Measurements from ENCODE around the gene HELQ. TPM values are rescaled to one million over a fixed set of nuclear protein-coding genes. Genes with fewer than 3 reads are reported as not detected.

The HELQ gene
- polyA plus RNA-seq, 1 donor from 2014 or later, result 18.0 TPM

DNA sequence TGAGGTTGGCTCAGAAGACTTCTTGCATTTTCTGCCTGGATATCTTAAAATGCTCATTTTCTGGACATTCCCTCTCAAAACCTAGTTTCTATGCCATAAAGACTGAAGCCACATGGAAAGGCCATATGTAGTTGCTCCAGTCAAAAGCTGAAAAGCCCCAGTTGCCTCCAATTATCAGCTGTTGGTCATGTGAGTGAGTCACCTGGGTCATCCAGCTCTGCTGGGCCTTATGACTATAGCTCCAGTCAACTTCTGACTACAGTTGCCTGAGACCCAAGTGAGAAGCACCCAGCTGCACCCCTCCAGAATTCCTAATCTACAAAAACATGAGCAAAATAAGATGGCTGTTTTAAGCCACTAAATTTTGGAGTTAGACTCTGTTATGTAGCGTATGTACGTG lies 41.9 kb downstream of the HELQ start:
- Histone ChIP-seq H3K9me2 (ENCODE audit: insufficient read depth, low read length) (no peaks in the 10 kb centered on the region), H3K79me2 (replicated peaks; ENCODE audit: insufficient read depth, low read length) (no peaks in the 10 kb centered on the region), H3K4me2 (ENCODE audit: low read length) (no peak overlapping the region), H3K27me3 (ENCODE audit: insufficient read depth, low read depth, low read length) (no peaks in the 10 kb centered on the region), H3F3A (ENCODE audit: insufficient read depth, low read length, poor library complexity, severe bottlenecking) (no peaks in the 10 kb centered on the region), H3K9me3 (ENCODE audit: low read length) (no peaks in the 10 kb centered on the region), H3K9ac (ENCODE audit: low read length) (no peak overlapping the region), H4K20me1 (ENCODE audit: insufficient read depth) (no peaks in the 10 kb centered on the region), H3K27ac (ENCODE audit: low read length) (no peak overlapping the region), H3K4me3 (ENCODE audit: low read length) (no peak overlapping the region), H3K36me3 (ENCODE audit: insufficient read depth, low read length) (peaks cover 4% of the 10 kb centered on the region), H2AFZ (ENCODE audit: low read depth, low read length) (no peak overlapping the region)
- TF ChIP-seq, protein P1, sequence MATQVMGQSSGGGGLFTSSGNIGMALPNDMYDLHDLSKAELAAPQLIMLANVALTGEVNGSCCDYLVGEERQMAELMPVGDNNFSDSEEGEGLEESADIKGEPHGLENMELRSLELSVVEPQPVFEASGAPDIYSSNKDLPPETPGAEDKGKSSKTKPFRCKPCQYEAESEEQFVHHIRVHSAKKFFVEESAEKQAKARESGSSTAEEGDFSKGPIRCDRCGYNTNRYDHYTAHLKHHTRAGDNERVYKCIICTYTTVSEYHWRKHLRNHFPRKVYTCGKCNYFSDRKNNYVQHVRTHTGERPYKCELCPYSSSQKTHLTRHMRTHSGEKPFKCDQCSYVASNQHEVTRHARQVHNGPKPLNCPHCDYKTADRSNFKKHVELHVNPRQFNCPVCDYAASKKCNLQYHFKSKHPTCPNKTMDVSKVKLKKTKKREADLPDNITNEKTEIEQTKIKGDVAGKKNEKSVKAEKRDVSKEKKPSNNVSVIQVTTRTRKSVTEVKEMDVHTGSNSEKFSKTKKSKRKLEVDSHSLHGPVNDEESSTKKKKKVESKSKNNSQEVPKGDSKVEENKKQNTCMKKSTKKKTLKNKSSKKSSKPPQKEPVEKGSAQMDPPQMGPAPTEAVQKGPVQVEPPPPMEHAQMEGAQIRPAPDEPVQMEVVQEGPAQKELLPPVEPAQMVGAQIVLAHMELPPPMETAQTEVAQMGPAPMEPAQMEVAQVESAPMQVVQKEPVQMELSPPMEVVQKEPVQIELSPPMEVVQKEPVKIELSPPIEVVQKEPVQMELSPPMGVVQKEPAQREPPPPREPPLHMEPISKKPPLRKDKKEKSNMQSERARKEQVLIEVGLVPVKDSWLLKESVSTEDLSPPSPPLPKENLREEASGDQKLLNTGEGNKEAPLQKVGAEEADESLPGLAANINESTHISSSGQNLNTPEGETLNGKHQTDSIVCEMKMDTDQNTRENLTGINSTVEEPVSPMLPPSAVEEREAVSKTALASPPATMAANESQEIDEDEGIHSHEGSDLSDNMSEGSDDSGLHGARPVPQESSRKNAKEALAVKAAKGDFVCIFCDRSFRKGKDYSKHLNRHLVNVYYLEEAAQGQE (IDR thresholded peaks at IDR 0.05; ENCODE audit: borderline replicate concordance), result no peak
- TF ChIP-seq SMC3 (conservative IDR thresholded peaks at IDR 0.05; ENCODE audit: poor library complexity) (no peak), RAD21 (conservative IDR thresholded peaks at IDR 0.05) (no peak), EZH2 (IDR thresholded peaks at IDR 0.05; ENCODE audit: borderline replicate concordance, insufficient read depth, low read length, poor library complexity, severe bottlenecking) (no peak), MXI1 (conservative IDR thresholded peaks at IDR 0.05; ENCODE audit: poor library complexity, severe bottlenecking) (no peak)
- TF ChIP-seq, protein P2, sequence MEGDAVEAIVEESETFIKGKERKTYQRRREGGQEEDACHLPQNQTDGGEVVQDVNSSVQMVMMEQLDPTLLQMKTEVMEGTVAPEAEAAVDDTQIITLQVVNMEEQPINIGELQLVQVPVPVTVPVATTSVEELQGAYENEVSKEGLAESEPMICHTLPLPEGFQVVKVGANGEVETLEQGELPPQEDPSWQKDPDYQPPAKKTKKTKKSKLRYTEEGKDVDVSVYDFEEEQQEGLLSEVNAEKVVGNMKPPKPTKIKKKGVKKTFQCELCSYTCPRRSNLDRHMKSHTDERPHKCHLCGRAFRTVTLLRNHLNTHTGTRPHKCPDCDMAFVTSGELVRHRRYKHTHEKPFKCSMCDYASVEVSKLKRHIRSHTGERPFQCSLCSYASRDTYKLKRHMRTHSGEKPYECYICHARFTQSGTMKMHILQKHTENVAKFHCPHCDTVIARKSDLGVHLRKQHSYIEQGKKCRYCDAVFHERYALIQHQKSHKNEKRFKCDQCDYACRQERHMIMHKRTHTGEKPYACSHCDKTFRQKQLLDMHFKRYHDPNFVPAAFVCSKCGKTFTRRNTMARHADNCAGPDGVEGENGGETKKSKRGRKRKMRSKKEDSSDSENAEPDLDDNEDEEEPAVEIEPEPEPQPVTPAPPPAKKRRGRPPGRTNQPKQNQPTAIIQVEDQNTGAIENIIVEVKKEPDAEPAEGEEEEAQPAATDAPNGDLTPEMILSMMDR (IDR thresholded peaks at IDR 0.05; ENCODE audit: poor library complexity, severe bottlenecking), result no peak

DNA sequence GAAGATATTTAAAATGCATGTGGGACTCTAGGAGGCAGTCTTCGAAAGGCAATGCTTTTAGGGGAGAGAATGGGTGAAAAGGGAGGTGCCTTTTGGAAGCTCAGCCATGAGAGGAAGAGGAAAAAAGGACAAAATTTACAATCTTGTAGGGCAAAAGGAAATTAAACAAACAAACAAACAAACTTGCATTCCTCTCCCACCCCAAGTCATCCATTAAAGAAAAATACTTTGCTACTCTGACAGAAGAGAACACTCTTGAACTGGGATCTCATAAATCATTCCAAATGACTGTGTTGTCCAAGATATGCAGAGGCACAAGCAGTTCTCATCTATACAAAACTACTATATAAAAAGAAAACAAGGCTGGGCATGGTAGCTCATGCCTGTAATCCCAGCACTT lies 46.7 kb downstream of the HELQ start:
- Histone ChIP-seq H3K4me2 (ENCODE audit: low read length) (no peak overlapping the region), H3K9me3 (ENCODE audit: low read length) (no peaks in the 10 kb centered on the region), H4K20me1 (ENCODE audit: insufficient read depth) (no peaks in the 10 kb centered on the region), H3K27me3 (ENCODE audit: insufficient read depth, low read depth, low read length) (no peaks in the 10 kb centered on the region), H3K4me3 (ENCODE audit: low read length) (no peak overlapping the region), H2AFZ (ENCODE audit: low read depth, low read length) (no peak overlapping the region), H3K9ac (ENCODE audit: low read length) (no peak overlapping the region), H3K9me2 (ENCODE audit: insufficient read depth, low read length) (no peaks in the 10 kb centered on the region), H3K79me2 (replicated peaks; ENCODE audit: insufficient read depth, low read length) (no peaks in the 10 kb centered on the region), H3F3A (ENCODE audit: insufficient read depth, low read length, poor library complexity, severe bottlenecking) (no peaks in the 10 kb centered on the region), H3K36me3 (ENCODE audit: insufficient read depth, low read length) (peaks cover 4% of the 10 kb centered on the region), H3K27ac (ENCODE audit: low read length) (no peak overlapping the region)
- TF ChIP-seq, protein P2 (IDR thresholded peaks at IDR 0.05; ENCODE audit: poor library complexity, severe bottlenecking), result no peak
- no peak for TF ChIP-seq MXI1 (conservative IDR thresholded peaks at IDR 0.05; ENCODE audit: poor library complexity, severe bottlenecking)
- no peak for TF ChIP-seq EZH2 (IDR thresholded peaks at IDR 0.05; ENCODE audit: borderline replicate concordance, insufficient read depth, low read length, poor library complexity, severe bottlenecking)
- TF ChIP-seq SMC3 (conservative IDR thresholded peaks at IDR 0.05; ENCODE audit: poor library complexity), result no peak
- no peak for TF ChIP-seq POLR2AphosphoS5 (IDR thresholded peaks at IDR 0.05)
- no peak for TF ChIP-seq EP300 (conservative IDR thresholded peaks at IDR 0.05; ENCODE audit: poor library complexity, severe bottlenecking)
- TF ChIP-seq TAF1 (IDR thresholded peaks at IDR 0.05; ENCODE audit: low read depth), result no peak
- TF ChIP-seq, protein P1 (IDR thresholded peaks at IDR 0.05; ENCODE audit: borderline replicate concordance), result no peak
- TF ChIP-seq RAD21 (conservative IDR thresholded peaks at IDR 0.05), result no peak
